HepG2 (cell line): ENCODE results near the gene SRF. TPM values are rescaled to one million over a fixed set of nuclear protein-coding genes. Genes with fewer than 3 reads are reported as not detected.

Experiments used
- ARHGAP35 ChIP-seq: sonication (generic); formaldehyde crosslinking; IDR thresholded peaks from 2 replicates; pipeline ENCODE4 v1.9.0; 2022; ENCODE audit warnings: mild to moderate bottlenecking, inconsistent platforms, moderate library complexity, missing genetic modification reagents, borderline replicate concordance
- ARNTL ChIP-seq: sonication (generic); formaldehyde crosslinking; IDR thresholded peaks from 2 replicates; pipeline ENCODE4 v1.4.0; 2020; ENCODE audit warnings: mild to moderate bottlenecking, missing genetic modification reagents
- ASH2L ChIP-seq: fragments of 300-600, 200-600 bp; sonication (generic); IDR thresholded peaks from 2 replicates; pipeline ENCODE4 v1.7.0; 2017; ENCODE audit warnings: low read depth, mild to moderate bottlenecking, moderate library complexity, mixed read lengths, low read length; ENCODE audit not compliant: insufficient read length
- ATF2 ChIP-seq: sonication (generic); formaldehyde crosslinking; IDR thresholded peaks from 2 replicates; pipeline ENCODE4 v1.4.0; 2020; ENCODE audit warnings: missing genetic modification reagents
- CBX1 ChIP-seq: IDR thresholded peaks from one replicate; pipeline ENCODE4 v1.6.1; 2016; ENCODE audit warnings: antibody characterized with exemption, low read depth
- MYC ChIP-seq: sonication (generic); formaldehyde crosslinking; IDR thresholded peaks from 2 replicates; pipeline ENCODE4 v1.9.0; 2021; ENCODE audit warnings: missing genetic modification reagents, borderline replicate concordance
- PBX2 ChIP-seq: IDR thresholded peaks from 2 replicates; pipeline ENCODE4 v1.6.1; 2016; ENCODE audit warnings: control low read depth
- RORA ChIP-seq: sonication (generic); formaldehyde crosslinking; IDR thresholded peaks from 2 replicates; pipeline ENCODE4 v1.5.0; 2020; ENCODE audit warnings: mild to moderate bottlenecking, missing genetic modification reagents, moderate library complexity
- SIN3A ChIP-seq: IDR thresholded peaks from 2 replicates; pipeline ENCODE4 v1.6.1; 2011; ENCODE audit warnings: low read depth, mild to moderate bottlenecking, control low read depth, low read length, borderline replicate concordance
- TBX3 ChIP-seq: fragments of 450-650 bp; IDR thresholded peaks from 2 replicates; pipeline ENCODE4 v1.6.1; 2017; ENCODE audit warnings: antibody characterized with exemption, mild to moderate bottlenecking, inconsistent platforms, borderline replicate concordance
- THYN1 ChIP-seq: sonication (generic); formaldehyde crosslinking; IDR thresholded peaks from 2 replicates; pipeline ENCODE4 v1.8.1; 2023; ENCODE audit warnings: low read depth, mild to moderate bottlenecking, moderate library complexity, missing genetic modification reagents, borderline replicate concordance
- TOPORS ChIP-seq: sonication (generic); formaldehyde crosslinking; IDR thresholded peaks from 2 replicates; pipeline ENCODE4 v1.8.0; 2023; ENCODE audit warnings: mild to moderate bottlenecking, missing genetic modification reagents
- ZBTB3 ChIP-seq: sonication (generic); formaldehyde crosslinking; IDR thresholded peaks from 2 replicates; pipeline ENCODE4 v1.4.0; 2020; ENCODE audit warnings: low read depth, mild to moderate bottlenecking, moderate library complexity, missing genetic modification reagents, borderline replicate concordance
- ZFP91 ChIP-seq: sonication (generic); formaldehyde crosslinking; IDR thresholded peaks from 2 replicates; pipeline ENCODE4 v1.9.0; 2022; ENCODE audit warnings: missing genetic modification reagents, mild to moderate bottlenecking, borderline replicate concordance
- ZNF20 ChIP-seq: sonication (generic); formaldehyde crosslinking; IDR thresholded peaks from 2 replicates; pipeline ENCODE4 v1.4.0; 2020; ENCODE audit warnings: mild to moderate bottlenecking, moderate library complexity, missing genetic modification reagents
- ZNF33A ChIP-seq: sonication (generic); formaldehyde crosslinking; IDR thresholded peaks from 2 replicates; pipeline ENCODE4 v1.5.1; 2020; ENCODE audit warnings: missing genetic modification reagents, mild to moderate bottlenecking, moderate library complexity, borderline replicate concordance
- ZNF546 ChIP-seq: sonication (generic); formaldehyde crosslinking; conservative IDR thresholded peaks from 2 replicates; pipeline ENCODE4 v1.8.1; 2023; ENCODE audit warnings: mild to moderate bottlenecking, missing genetic modification reagents
- ZNF629 ChIP-seq: sonication (generic); formaldehyde crosslinking; conservative IDR thresholded peaks from 2 replicates; pipeline ENCODE4 v1.5.0; 2020; ENCODE audit warnings: missing genetic modification reagents
- ZNF773 ChIP-seq: sonication (generic); formaldehyde crosslinking; IDR thresholded peaks from 2 replicates; pipeline ENCODE4 v1.4.0; 2020; ENCODE audit warnings: missing genetic modification reagents, borderline replicate concordance
- polyA plus RNA-seq, 8 experiments: library from polyadenylated mRNA; depleted of rRNA in 3 of 8; stranded (reverse) in 7 of 8; unstranded in 1 of 8; fragments of >200 nt; fragmentation: Illumina TruSeq in 4 of 8; extraction: Trizol in 4 of 8; gene quantifications; 2 replicates each; pipeline versions ENCODE4 v1.2.1 to v1.2.3, GENCODE V29; 2011 to 2016; ENCODE audit warnings: low read depth in 4 of 8, missing spikeins in 1 of 8, mixed read lengths in 1 of 8; ENCODE audit not compliant: insufficient read depth in 1 of 8
- total RNA-seq, 5 experiments: library from RNA; depleted of rRNA; stranded (reverse); fragments of >200 nt; fragmentation: Illumina TruSeq; extraction: Trizol; gene quantifications; 2 replicates each; pipeline ENCODE4 v1.2.3, GENCODE V29; 2016; ENCODE audit warnings: low read depth in 1 of 5
- TF ChIP-seq, protein P1 (sequence below): sonication (generic); formaldehyde crosslinking; IDR thresholded peaks from 2 replicates; pipeline ENCODE4 v1.4.0; 2020; ENCODE audit warnings: missing genetic modification reagents
- TF ChIP-seq, protein P2 (sequence below): sonication (generic); formaldehyde crosslinking; IDR thresholded peaks from 2 replicates; pipeline ENCODE4 v1.4.0; 2020; ENCODE audit warnings: missing genetic modification reagents

The SRF gene
- total and polyA plus RNA-seq, 2 of the 13 experiments (the other 11 are each of a cell fraction or from before 2014, with no cell fraction given): 25.5 to 44.1 TPM

DNA sequence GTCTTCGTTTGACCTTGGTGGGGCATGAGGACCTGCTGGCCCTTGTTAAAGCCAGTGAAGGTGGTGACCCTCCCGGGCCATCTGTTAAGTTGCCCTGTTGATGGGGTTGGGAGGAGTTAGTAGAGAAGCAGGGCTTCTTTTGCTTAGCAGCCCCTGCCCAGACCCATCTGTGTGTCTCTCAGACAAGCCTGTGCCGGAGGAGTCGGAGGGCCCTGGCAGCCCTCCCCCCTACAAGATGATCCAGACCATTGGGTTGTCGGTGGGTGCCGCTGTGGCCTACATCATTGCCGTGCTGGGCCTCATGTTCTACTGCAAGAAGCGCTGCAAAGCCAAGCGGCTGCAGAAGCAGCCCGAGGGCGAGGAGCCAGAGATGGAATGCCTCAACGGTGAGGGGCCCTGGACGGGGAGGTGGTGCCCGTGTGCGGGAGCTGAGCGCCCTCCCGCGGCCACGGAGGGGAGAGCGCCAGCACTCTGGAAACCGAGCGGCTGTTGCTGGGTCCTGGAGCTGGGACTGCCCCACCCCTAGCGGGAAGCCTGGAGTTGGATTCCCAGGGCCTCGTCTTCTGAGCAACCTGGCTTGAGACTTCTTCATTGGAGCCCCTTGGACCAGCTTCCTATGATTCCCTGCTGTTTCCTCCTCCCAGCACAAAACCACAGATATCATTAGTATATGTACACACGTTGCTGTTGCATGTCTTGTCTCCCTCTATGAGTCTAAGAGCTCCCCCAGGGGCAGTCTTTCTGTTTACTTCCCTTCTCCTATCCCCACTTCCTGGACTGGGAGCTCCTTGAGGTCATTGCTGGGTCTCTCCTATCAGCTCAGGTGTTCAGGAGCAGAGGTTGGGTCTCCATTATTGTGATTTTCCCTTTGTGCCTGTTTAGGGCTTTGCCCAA is 27.6 kb upstream of the SRF start (continued):
- TF ChIP-seq ARHGAP35 (CRISPR knock-in tag) (peak; percentile 71; the same call in 1 of the 2 replicates), ATF2 (CRISPR knock-in tag) (0 out of 2 replicates have a peak, but pooled peaks have one; percentile 38), THYN1 (CRISPR knock-in tag) (no peak), TOPORS (no peak), SIN3A (no peak; the same call in 1 of the 2 replicates), ARNTL (no peak), CBX1 (no peak), TBX3 (no peak), ZNF773 (no peak), ZNF33A (CRISPR knock-in tag) (no peak; the same call in 1 of the 2 replicates), MYC (CRISPR knock-in tag) (peak; percentile 63; the same call in 1 of the 2 replicates), ASH2L (no peak), ZBTB3 (CRISPR knock-in tag) (no peak), ZNF546 (CRISPR knock-in tag) (0 out of 2 replicates have a peak, but pooled peaks have one; percentile 14), ZNF20 (CRISPR knock-in tag) (no peak), ZFP91 (peak; percentile 92), ZNF629 (CRISPR knock-in tag) (no peak), RORA (no peak), PBX2 (CRISPR knock-in tag) (no peak)
- TF ChIP-seq, protein P1, sequence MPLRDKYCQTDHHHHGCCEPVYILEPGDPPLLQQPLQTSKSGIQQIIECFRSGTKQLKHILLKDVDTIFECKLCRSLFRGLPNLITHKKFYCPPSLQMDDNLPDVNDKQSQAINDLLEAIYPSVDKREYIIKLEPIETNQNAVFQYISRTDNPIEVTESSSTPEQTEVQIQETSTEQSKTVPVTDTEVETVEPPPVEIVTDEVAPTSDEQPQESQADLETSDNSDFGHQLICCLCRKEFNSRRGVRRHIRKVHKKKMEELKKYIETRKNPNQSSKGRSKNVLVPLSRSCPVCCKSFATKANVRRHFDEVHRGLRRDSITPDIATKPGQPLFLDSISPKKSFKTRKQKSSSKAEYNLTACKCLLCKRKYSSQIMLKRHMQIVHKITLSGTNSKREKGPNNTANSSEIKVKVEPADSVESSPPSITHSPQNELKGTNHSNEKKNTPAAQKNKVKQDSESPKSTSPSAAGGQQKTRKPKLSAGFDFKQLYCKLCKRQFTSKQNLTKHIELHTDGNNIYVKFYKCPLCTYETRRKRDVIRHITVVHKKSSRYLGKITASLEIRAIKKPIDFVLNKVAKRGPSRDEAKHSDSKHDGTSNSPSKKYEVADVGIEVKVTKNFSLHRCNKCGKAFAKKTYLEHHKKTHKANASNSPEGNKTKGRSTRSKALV: peak; percentile 70; the same call in 1 of the 2 replicates
- TF ChIP-seq, protein P2, sequence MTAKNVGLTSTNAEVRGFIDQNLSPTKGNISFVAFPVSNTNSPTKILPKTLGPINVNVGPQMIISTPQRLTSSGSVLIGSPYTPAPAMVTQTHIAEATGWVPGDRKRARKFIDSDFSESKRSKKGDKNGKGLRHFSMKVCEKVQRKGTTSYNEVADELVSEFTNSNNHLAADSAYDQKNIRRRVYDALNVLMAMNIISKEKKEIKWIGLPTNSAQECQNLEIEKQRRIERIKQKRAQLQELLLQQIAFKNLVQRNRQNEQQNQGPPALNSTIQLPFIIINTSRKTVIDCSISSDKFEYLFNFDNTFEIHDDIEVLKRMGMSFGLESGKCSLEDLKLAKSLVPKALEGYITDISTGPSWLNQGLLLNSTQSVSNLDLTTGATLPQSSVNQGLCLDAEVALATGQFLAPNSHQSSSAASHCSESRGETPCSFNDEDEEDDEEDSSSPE: 0 out of 2 replicates have a peak, but pooled peaks have one; percentile 40
